Fibroblast of villous mesenchyme (primary cell): ENCODE results near the gene GID8. TPM values are rescaled to one million over a fixed set of nuclear protein-coding genes. Genes with fewer than 3 reads are reported as not detected.

Source experiments
- DNase-seq: peaks from one replicate; pipeline ENCODE4 v3.0.0-alpha.2; 2010; ENCODE audit warnings: low read depth
- H3K4me3 ChIP-seq: 2 replicates; pipeline ENCODE4 v1.5.1; 2011; ENCODE audit warnings: low read depth, mild to moderate bottlenecking, low read length
- total RNA-seq: library from RNA; depleted of rRNA; stranded (reverse); fragments of >200 nt; gene quantifications from 2 replicates; pipeline ENCODE4 v1.2.3, GENCODE V29; 2012
- TF ChIP-seq, protein P1 (sequence below): IDR thresholded peaks from 2 replicates; pipeline ENCODE4 v1.5.1; 2012; ENCODE audit warnings: low read depth, mild to moderate bottlenecking, low read length; ENCODE audit not compliant: insufficient read depth

The GID8 gene
- total RNA-seq, 1 donor = 34.5 TPM

DNA sequence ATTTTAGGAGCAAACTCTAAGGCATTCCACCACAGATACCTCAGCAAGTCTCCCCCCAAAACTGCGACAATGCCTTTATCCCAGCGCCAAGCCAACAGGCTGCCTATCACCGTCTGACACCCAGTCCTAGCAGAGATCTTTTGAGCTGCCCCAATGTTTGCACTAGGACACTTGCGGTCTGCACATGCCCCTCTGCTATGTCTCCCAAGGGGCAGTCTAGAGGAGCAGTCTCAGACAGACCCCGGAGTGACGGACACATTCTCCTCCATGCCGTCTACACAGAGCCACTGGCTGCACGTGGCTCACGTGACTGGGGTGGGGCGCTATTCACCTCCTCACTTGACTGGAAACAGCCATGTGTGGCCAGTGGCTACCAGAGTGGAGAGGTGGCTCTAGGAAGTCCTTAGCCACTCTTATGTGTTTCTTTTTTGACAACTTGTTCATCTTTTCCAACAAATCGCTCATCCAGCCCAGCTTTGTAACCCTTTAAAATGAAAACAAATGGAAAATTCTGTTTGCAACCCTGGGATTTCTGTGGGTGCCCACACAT lies 27.7 kb upstream of the GID8 start:
- no peak for DNase-seq
- H3K4me3 ChIP-seq = no peak overlapping the region
- TF ChIP-seq, protein P1, sequence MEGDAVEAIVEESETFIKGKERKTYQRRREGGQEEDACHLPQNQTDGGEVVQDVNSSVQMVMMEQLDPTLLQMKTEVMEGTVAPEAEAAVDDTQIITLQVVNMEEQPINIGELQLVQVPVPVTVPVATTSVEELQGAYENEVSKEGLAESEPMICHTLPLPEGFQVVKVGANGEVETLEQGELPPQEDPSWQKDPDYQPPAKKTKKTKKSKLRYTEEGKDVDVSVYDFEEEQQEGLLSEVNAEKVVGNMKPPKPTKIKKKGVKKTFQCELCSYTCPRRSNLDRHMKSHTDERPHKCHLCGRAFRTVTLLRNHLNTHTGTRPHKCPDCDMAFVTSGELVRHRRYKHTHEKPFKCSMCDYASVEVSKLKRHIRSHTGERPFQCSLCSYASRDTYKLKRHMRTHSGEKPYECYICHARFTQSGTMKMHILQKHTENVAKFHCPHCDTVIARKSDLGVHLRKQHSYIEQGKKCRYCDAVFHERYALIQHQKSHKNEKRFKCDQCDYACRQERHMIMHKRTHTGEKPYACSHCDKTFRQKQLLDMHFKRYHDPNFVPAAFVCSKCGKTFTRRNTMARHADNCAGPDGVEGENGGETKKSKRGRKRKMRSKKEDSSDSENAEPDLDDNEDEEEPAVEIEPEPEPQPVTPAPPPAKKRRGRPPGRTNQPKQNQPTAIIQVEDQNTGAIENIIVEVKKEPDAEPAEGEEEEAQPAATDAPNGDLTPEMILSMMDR = no peak

DNA sequence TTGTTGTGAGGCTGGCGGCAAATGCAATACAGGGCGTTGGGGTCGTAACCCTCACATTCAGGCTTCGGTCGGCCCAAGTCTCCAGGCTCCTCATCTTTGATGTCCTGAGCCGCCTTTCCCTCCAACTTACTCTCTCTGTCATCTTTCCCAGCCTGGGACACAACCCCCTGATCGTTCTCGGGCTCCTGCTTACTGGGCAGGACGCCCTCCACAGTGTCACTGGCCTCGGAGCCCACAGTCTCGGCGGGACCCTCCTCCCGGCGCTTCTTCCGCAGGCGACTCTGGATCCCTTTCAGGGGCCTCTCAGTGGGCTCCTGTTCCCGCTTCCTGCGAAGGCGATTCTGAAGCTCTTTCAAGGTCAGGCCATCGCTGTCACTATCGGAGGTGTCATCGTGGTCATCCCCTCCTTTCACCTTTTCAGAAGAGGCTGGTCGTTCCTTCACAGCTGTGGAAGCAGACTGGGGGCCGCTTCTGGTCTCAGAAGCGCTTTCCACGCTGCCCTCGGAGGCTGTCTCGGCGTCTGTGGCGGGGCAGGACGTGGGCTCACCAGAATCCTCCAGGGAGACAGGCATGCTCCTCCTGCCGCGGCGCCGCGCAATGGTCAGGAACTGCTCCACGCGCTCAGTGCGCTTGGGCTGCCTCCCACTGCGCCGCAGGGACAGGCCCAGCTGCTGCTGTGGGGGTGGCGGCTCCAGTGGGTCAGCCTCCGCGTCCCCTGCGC lies 27.0 kb upstream of the GID8 start:
- DNase-seq = no peak
- H3K4me3 ChIP-seq = no peak overlapping the region
- TF ChIP-seq, protein P1 = no peak

DNA sequence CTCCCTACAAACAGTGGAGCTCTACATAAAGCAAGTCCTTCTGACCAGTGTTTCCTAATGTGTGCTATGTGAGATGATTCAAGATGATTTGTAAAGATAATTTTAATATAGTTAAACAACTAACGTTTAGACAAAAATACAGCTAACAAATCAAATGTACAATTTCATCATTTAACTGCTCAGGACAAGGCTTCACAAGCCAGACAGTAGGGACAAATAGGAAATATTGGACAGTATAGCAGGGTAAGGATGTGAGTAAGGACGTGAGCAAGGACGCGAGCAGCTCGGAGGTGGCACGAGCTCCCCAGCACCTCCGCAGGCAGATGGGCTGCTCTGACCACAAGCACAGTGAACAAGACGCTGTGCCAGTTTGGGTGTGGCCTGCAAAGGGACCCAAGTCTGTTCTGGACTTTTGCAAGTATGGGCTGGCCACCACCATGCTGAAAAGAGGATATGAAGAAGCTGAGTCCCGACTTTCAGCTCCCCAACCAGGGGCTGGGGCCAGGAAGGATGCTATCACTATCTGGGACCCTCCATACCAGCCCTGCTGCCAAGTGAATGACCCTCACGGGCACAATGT lies 26.2 kb upstream of the GID8 start:
- no peak overlapping the region for H3K4me3 ChIP-seq
- no peak for DNase-seq
- TF ChIP-seq, protein P1 = no peak

DNA sequence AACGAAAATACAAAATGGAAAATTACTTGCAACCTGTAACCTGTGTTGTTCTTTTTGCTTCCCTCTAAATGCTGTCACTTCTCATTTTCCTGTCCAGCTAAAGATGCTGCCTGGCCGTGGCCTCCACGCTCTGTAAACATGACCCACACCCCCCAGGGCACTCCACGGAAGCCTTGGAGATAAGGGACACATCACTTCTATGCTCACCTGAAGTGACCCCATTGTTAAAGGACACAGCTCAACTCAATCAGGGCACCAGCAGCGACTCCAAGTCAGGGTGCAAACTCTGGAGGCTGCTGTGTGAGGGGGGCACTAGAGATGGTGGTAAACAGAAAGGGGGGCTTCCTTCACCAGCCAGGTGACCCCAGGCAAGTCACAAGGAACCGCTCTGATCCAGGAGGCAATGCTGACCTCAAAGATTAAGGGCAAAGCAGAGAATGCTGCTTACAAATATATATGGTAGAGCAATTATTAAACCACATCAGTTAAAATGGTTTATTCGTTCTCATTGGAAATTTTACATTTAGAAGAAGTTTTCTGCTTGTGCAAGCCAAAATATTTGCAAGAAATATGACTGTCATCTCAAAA lies 24.8 kb upstream of the GID8 start:
- no peak overlapping the region for H3K4me3 ChIP-seq
- TF ChIP-seq, protein P1 = no peak
- DNase-seq = no peak

DNA sequence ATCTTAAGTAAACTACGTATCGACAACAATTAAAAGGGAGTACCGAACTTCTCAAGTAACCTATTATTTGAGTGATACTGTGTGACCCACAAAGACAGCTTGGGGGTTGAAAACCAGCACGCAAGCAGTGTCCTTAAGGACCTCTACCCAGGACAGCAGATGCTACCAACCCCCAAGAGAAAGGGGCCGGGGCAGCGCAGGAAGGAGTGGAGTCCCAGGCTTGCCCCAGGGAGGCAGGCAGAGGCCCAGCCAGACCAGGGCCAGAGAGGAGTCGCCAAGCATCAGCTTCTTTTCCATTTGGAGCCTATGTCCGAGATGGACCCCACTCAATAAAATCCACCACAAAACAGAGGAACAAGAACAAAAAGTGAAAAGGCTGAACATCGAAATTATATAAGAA lies 23.5 kb upstream of the GID8 start:
- no peak overlapping the region for H3K4me3 ChIP-seq
- TF ChIP-seq, protein P1 = no peak
- DNase-seq = no peak

DNA sequence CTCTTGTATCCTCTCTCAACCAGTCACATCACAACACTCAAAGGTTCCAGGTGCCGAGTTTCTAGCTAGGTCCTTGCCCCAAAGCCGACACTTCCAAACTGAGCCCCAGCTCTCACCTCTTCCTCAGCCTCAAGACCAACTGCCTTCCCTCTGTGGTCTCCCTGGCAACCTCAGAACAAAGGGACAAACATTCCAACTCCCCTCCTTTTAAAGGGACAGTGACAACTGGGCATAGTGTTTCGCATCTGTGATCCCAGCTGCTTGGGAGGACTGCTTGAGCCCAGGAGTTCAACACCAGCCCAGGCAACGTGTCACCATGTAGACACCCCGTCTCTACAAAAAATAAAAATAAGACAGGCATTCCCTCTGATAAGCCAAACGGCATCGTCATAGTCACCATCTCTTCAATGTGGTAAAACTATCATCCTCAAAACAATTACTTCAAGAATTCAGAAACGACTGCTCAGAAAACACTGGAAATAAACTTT lies 22.9 kb upstream of the GID8 start:
- H3K4me3 ChIP-seq = no peak overlapping the region
- peak; percentile 33 for DNase-seq
- TF ChIP-seq, protein P1 = no peak
